Keratinocyte (primary cell): ENCODE data around the gene KDM3B. TPM values are rescaled to one million over a fixed set of nuclear protein-coding genes. Genes with fewer than 3 reads are reported as not detected.

Experiments
- DNase-seq: peaks from one replicate; pipeline ENCODE4 v3.0.0-alpha.2; 2011; ENCODE audit warnings: low read depth, missing footprints, low spot score
- FAIRE-seq: peaks from 2 replicates; lab custom pipeline; 2011; peaks lifted over from hg19 to GRCh38; lab: Jason Lieb, UNC
- H2AFZ ChIP-seq: 2 replicates; pipeline ENCODE4 v1.6.0; 2012; ENCODE audit warnings: low read length, control low read depth, inconsistent platforms; ENCODE audit not compliant: control insufficient read depth
- H3K27ac ChIP-seq: 2 replicates; pipeline ENCODE4 v1.5.1; 2011; ENCODE audit warnings: low read length; ENCODE audit not compliant: control insufficient read depth, insufficient read depth
- H3K27me3 ChIP-seq: 3 replicates; pipeline ENCODE4 v1.6.0; 2011; ENCODE audit warnings: low read length; ENCODE audit not compliant: control insufficient read depth, insufficient read depth; ENCODE audit errors: extremely low read depth
- H3K36me3 ChIP-seq, 2 experiments: 2 replicates in 1 of 2; 3 replicates in 1 of 2; pipeline ENCODE4 v1.5.1; 2011; ENCODE audit warnings: low read length in 2 of 2, mild to moderate bottlenecking in 1 of 2; ENCODE audit not compliant: control insufficient read depth in 2 of 2, insufficient read depth in 2 of 2; ENCODE audit errors: extremely low read depth in 1 of 2
- H3K4me1 ChIP-seq: 3 replicates; pipeline ENCODE4 v1.5.1; 2011; ENCODE audit warnings: low read length; ENCODE audit not compliant: control insufficient read depth, insufficient read depth; ENCODE audit errors: extremely low read depth
- H3K4me2 ChIP-seq: 3 replicates; pipeline ENCODE4 v1.6.0; 2011; ENCODE audit warnings: low read depth, low read length; ENCODE audit not compliant: control insufficient read depth, insufficient read depth; ENCODE audit errors: extremely low read depth
- H3K4me3 ChIP-seq, 3 experiments: fragments of 200-600 bp in 1 of 3; sonication (generic) in 1 of 3; 2 replicates in 2 of 3; 3 replicates in 1 of 3; pipeline ENCODE4 v1.5.1; 2011 to 2016; ENCODE audit warnings: low read length in 3 of 3, mild to moderate bottlenecking in 3 of 3, control low read depth in 2 of 3, inconsistent platforms in 1 of 3, low read depth in 1 of 3, mixed read lengths in 1 of 3, mixed run types in 1 of 3, moderate library complexity in 1 of 3; ENCODE audit not compliant: control insufficient read depth in 2 of 3, insufficient read depth in 2 of 3; ENCODE audit errors: extremely low read depth in 1 of 3
- H3K79me2 ChIP-seq: 2 replicates; pipeline ENCODE4 v1.6.0; 2012; ENCODE audit warnings: low read length; ENCODE audit not compliant: control insufficient read depth, insufficient read depth
- H3K9ac ChIP-seq: 3 replicates; pipeline ENCODE4 v1.6.0; 2011; ENCODE audit warnings: low read length; ENCODE audit not compliant: control insufficient read depth, insufficient read depth; ENCODE audit errors: extremely low read depth
- H3K9me1 ChIP-seq: 3 replicates; pipeline ENCODE4 v1.6.0; 2011; ENCODE audit warnings: low read length; ENCODE audit not compliant: control insufficient read depth, insufficient read depth; ENCODE audit errors: extremely low read depth
- H3K9me3 ChIP-seq: 2 replicates; pipeline ENCODE4 v1.5.1; 2012; ENCODE audit warnings: low read depth, low read length; ENCODE audit not compliant: control insufficient read depth
- H4K20me1 ChIP-seq: 3 replicates; pipeline ENCODE4 v1.6.0; 2011; ENCODE audit warnings: low read length; ENCODE audit not compliant: control insufficient read depth, insufficient read depth; ENCODE audit errors: extremely low read depth
- EZH2 ChIP-seq: IDR thresholded peaks from one replicate; pipeline ENCODE4 v1.6.1; 2012; ENCODE audit warnings: inconsistent platforms, mild to moderate bottlenecking, low read length, moderate library complexity
- dilution Hi-C: fragments of 300-500 bp; cut with MboI; formaldehyde crosslinking; loops from one replicate; pipeline ENCODE4 v1.7.0; 2020; ENCODE audit warnings: low sequenced_read_pairs; ENCODE audit not compliant: extremely low pct_ligation_motif_present
- polyA plus RNA-seq, 5 experiments: library from polyadenylated mRNA; depleted of rRNA in 3 of 5; stranded (reverse) in 3 of 5; stranded (forward) in 1 of 5; unstranded in 1 of 5; fragments of >200 nt; gene quantifications; 1 replicate in 1 of 5; 2 replicates in 3 of 5; 3 replicates in 1 of 5; pipeline versions ENCODE4 v1.2.1 to v1.2.3, GENCODE V29; 2011 to 2012; ENCODE audit warnings: missing spikeins in 2 of 5, low read depth in 1 of 5, low replicate concordance in 1 of 5
- TF ChIP-seq, protein P1 (sequence below), 3 experiments: IDR thresholded peaks in 1 of 3; conservative IDR thresholded peaks in 1 of 3; optimal IDR thresholded peaks in 1 of 3; 2 replicates in 2 of 3; 3 replicates in 1 of 3; pipeline versions ENCODE3 to v1.5.1; 2011; ENCODE audit warnings: low read length in 3 of 3, mild to moderate bottlenecking in 3 of 3, moderate library complexity in 2 of 3, control low read depth in 1 of 3, inconsistent platforms in 1 of 3; ENCODE audit not compliant: insufficient read depth in 2 of 3; ENCODE audit errors: extremely low read depth in 1 of 3

Gene KDM3B
- polyA plus RNA-seq, 1 donor (not counting 4 experiments of a cell fraction or from before 2014, with no cell fraction given): 28.8 TPM

DNA sequence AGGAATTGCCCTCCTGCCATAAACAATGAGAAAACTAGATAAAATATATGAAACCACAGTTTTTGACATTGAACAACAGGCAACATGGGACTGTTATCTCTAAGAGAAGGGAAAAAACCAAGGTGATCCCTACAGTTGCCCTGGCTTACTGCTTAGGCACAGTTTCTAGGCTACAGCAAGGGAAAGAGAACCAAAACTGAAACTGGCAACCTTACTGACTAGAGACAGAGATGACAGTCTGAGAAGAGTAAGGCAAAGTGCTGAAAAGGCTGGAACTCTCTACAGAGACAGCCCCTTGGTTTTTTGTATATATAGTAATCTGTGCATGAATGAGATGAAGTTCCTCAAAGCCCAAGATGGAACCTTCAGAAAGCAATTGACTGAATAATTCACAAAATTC lies 50.2 kb downstream of the KDM3B start:
- Histone ChIP-seq H4K20me1 (no peaks in the 10 kb centered on the region), H3K79me2 (no peaks in the 10 kb centered on the region), H3K9ac (no peak overlapping the region), H3K9me1 (no peaks in the 10 kb centered on the region), H3K4me1 (no peaks in the 10 kb centered on the region), H2AFZ (no peak overlapping the region), H3K9me3 (no peaks in the 10 kb centered on the region), H3K27ac (no peak overlapping the region), H3K4me2 (no peak overlapping the region), H3K27me3 (no peaks in the 10 kb centered on the region), H3K4me3 (no peak overlapping the region), H3K36me3 (peaks cover 12 to 13% of the 10 kb centered on the region in 2 experiments)
- no peak for FAIRE-seq
- no peak for TF ChIP-seq EZH2
- TF ChIP-seq, protein P1, sequence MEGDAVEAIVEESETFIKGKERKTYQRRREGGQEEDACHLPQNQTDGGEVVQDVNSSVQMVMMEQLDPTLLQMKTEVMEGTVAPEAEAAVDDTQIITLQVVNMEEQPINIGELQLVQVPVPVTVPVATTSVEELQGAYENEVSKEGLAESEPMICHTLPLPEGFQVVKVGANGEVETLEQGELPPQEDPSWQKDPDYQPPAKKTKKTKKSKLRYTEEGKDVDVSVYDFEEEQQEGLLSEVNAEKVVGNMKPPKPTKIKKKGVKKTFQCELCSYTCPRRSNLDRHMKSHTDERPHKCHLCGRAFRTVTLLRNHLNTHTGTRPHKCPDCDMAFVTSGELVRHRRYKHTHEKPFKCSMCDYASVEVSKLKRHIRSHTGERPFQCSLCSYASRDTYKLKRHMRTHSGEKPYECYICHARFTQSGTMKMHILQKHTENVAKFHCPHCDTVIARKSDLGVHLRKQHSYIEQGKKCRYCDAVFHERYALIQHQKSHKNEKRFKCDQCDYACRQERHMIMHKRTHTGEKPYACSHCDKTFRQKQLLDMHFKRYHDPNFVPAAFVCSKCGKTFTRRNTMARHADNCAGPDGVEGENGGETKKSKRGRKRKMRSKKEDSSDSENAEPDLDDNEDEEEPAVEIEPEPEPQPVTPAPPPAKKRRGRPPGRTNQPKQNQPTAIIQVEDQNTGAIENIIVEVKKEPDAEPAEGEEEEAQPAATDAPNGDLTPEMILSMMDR (optimal IDR thresholded peaks at IDR 0.05 in 1 of 3, IDR thresholded peaks at IDR 0.05 in 1 of 3, conservative IDR thresholded peaks at IDR 0.05 in 1 of 3; ENCODE audit: extremely low read depth in 1 of 3, insufficient read depth in 2 of 3, low read length in 3 of 3): no peak
- dilution Hi-C loops: no loop called here
- no peak for DNase-seq

DNA sequence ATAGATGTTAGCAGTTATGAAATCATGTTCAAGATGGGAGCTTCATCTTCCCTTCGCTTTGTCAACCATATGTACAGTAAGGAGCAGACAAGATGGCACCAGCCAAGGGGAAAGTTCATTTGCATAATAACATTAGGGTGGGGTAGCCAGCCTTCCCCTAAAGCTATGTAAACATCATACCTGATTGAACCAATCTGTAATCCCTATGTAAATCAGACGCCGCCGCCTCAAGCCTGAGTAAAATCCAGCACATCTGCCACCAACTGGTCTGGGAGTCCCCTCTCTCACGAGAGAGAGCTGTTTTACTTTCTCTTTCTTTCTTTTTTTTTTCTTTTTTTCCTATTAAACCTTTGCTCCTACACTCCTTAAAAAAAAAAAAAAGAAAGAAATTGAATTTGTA lies 55.5 kb downstream of the KDM3B start:
- Histone ChIP-seq H3K27ac (no peak overlapping the region), H2AFZ (no peak overlapping the region), H3K36me3 (peaks cover 7 to 8% of the 10 kb centered on the region in 2 experiments), H3K9me3 (no peaks in the 10 kb centered on the region), H3K9ac (no peak overlapping the region), H3K79me2 (no peaks in the 10 kb centered on the region), H3K4me2 (no peak overlapping the region), H3K4me1 (no peaks in the 10 kb centered on the region), H3K27me3 (no peaks in the 10 kb centered on the region), H3K9me1 (no peaks in the 10 kb centered on the region), H4K20me1 (no peaks in the 10 kb centered on the region), H3K4me3 (no peak overlapping the region)
- no peak for FAIRE-seq
- dilution Hi-C loops: no loop called here
- DNase-seq: no peak
- TF ChIP-seq, protein P1 (optimal IDR thresholded peaks at IDR 0.05 in 1 of 3, IDR thresholded peaks at IDR 0.05 in 1 of 3, conservative IDR thresholded peaks at IDR 0.05 in 1 of 3; ENCODE audit: extremely low read depth in 1 of 3, insufficient read depth in 2 of 3, low read length in 3 of 3): no peak
- no peak for TF ChIP-seq EZH2
